NCI-H69 (cell line): ENCODE results near the gene ZNF182.
"Not testable (repeated sequence)": the region's sequence is repeated elsewhere in the genome, so short reads cannot be mapped to it uniquely, and the experiment has no call there.

Source experiments
- DNase-seq: peaks from one replicate; lab custom pipeline; 2025; lab: John Stamatoyannopoulos, UW

Gene ZNF182

GRCh38 chrX:48001260-48001659 lies 2.5 kb downstream of the ZNF182 start:
- no peak for DNase-seq

GRCh38 chrX:47992669-47993068 lies 11.1 kb downstream of the ZNF182 start:
- DNase-seq = no peak

- no peak for DNase-seq
Observed at GRCh38 chrX:47992095-47992380, 11.8 kb downstream of the ZNF182 start.

- DNase-seq = no peak
Observed at GRCh38 chrX:47991263-47992094, 12.3 kb downstream of the ZNF182 start.

GRCh38 chrX:47976254-47977151 lies 27.3 kb downstream of the ZNF182 start:
- no peak for DNase-seq

- no peak for DNase-seq
Observed at GRCh38 chrX:47973235-47973634, 30.6 kb downstream of the ZNF182 start.

- not testable (repeated sequence) for DNase-seq
Observed at GRCh38 chrX:47965526-47965925, 38.3 kb downstream of the ZNF182 start.

GRCh38 chrX:47961830-47962229 lies 42.0 kb downstream of the ZNF182 start:
- DNase-seq = not testable (repeated sequence)

GRCh38 chrX:47960406-47960805 lies 43.4 kb downstream of the ZNF182 start:
- no peak for DNase-seq

GRCh38 chrX:47958761-47959342 lies 44.9 kb downstream of the ZNF182 start:
- DNase-seq = peak; percentile 62

GRCh38 chrX:47958206-47958605 lies 45.6 kb downstream of the ZNF182 start:
- DNase-seq = not testable (repeated sequence)

GRCh38 chrX:47956016-47956415 lies 47.8 kb downstream of the ZNF182 start:
- DNase-seq = peak; percentile 23

- not testable (repeated sequence) for DNase-seq
Observed at GRCh38 chrX:47955295-47955694, 48.5 kb downstream of the ZNF182 start.

- DNase-seq = no peak
Observed at GRCh38 chrX:47941423-47941822, 62.4 kb downstream of the ZNF182 start.

GRCh38 chrX:47940448-47940847 lies 63.3 kb downstream of the ZNF182 start:
- DNase-seq = no peak

- no peak for DNase-seq
Observed at GRCh38 chrX:47936940-47937317, 66.9 kb downstream of the ZNF182 start.

GRCh38 chrX:47936224-47936939 lies 67.4 kb downstream of the ZNF182 start:
- peak; percentile 86 for DNase-seq

- DNase-seq = no peak
Observed at GRCh38 chrX:47933946-47934345, 69.8 kb downstream of the ZNF182 start.

GRCh38 chrX:47931970-47932369 lies 71.8 kb downstream of the ZNF182 start:
- not testable (repeated sequence) for DNase-seq

GRCh38 chrX:47927212-47927611 lies 76.6 kb downstream of the ZNF182 start:
- DNase-seq = no peak
